IPS-NIHi11 (cell line): ENCODE data around the gene UBAP1.
"Not testable (repeated sequence)": the region's sequence is repeated elsewhere in the genome, so short reads cannot be mapped to it uniquely, and the experiment has no call there.

Experiments used
- DNase-seq: peaks from one replicate; pipeline ENCODE4 v3.0.0; 2012; ENCODE audit warnings: mixed read lengths, low spot score

UBAP1 gene

GRCh38 chr9:34262971-34263370 lies 84.1 kb downstream of the UBAP1 start:
- DNase-seq: no peak

- no peak for DNase-seq
These were observed 88.8 kb downstream of the UBAP1 start for GRCh38 chr9:34267660-34268059.

- no peak for DNase-seq
These were observed 92.6 kb downstream of the UBAP1 start for GRCh38 chr9:34271265-34272006.

- no peak for DNase-seq
These were observed 93.3 kb downstream of the UBAP1 start for GRCh38 chr9:34272101-34272541.

- DNase-seq: not testable (repeated sequence)
These were observed 94.7 kb downstream of the UBAP1 start for GRCh38 chr9:34273588-34273987.

GRCh38 chr9:34275811-34276210 lies 97.0 kb downstream of the UBAP1 start:
- no peak for DNase-seq

GRCh38 chr9:34276772-34277171 lies 97.9 kb downstream of the UBAP1 start:
- no peak for DNase-seq

GRCh38 chr9:34279411-34279810 lies 100.6 kb downstream of the UBAP1 start:
- no peak for DNase-seq

GRCh38 chr9:34282096-34282495 lies 103.3 kb downstream of the UBAP1 start:
- DNase-seq: no peak

- DNase-seq: no peak
These were observed 110.3 kb downstream of the UBAP1 start for GRCh38 chr9:34289159-34289558.

- no peak for DNase-seq
These were observed 112.2 kb downstream of the UBAP1 start for GRCh38 chr9:34291023-34291422.

GRCh38 chr9:34291423-34291822 lies 112.6 kb downstream of the UBAP1 start:
- no peak for DNase-seq

GRCh38 chr9:34292552-34292951 lies 113.7 kb downstream of the UBAP1 start:
- no peak for DNase-seq

- DNase-seq: not testable (repeated sequence)
These were observed 122.2 kb downstream of the UBAP1 start for GRCh38 chr9:34301064-34301463.
